ENCODE results near the gene PRDM7.
"Not testable (repeated sequence)": the region's sequence is repeated elsewhere in the genome, so short reads cannot be mapped to it uniquely, and the experiment has no call there.

PRDM7 gene

DNA sequence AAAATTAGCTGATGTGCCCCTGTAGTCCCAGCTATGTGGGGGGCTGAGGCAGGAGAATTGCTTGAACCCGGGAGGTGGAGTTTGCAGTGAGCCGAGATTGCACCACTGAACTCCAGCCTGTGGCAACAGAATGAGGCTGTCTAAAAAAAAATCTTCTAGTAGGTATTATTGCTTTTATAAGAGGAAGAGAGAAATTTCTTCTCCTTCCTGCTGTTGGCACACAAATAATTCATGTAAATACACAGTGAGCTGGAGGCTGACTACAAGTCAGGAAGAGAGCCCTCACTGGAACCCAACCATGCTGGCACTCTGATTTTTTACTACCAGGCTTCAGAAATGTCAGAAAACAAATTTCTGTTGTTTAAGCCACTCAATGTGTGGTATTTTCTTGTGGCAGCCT, 6.7 kb downstream of the PRDM7 start:
- DNase-seq = no peak

DNA sequence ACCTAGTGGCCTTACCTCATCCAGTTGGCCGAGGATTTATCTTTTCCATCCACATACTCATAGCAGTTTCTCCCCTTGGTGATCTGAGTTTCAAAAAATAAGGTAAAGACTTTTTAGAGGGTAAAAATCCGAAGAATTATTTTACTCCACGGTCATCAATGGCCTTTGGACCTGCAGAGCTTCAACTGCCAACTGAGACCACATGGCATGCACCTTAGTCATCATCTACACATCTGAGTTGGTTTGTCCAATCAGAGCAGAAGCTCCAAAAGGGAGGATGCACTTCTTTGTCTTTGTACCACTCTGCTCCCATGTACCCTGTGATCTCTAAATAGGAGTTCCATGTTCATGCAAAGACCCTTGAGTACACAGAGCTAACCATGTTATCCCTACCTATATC, 15.7 kb downstream of the PRDM7 start:
- no peak for DNase-seq

DNA sequence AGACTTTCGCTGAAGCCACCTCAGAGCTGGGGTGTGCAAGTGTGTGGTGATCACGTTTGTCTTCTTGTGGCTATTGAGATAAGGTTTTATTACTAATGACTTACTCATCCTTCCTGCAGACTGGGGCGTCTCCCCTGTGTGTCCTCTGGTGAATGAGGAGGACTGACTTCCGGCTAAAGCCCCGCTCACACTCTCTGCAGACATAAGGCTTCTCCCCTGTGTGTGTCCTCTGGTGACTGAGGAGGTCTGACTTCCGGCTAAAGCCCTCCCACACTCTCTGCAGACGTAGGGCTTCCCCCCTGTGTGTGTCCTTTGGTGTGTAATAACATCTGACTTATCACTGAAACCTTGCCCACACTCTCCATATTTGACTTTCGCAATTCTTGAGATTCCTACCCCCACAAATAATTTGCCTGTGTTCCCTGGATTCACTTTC, 19.4 kb downstream of the PRDM7 start:
- no peak for DNase-seq

DNA sequence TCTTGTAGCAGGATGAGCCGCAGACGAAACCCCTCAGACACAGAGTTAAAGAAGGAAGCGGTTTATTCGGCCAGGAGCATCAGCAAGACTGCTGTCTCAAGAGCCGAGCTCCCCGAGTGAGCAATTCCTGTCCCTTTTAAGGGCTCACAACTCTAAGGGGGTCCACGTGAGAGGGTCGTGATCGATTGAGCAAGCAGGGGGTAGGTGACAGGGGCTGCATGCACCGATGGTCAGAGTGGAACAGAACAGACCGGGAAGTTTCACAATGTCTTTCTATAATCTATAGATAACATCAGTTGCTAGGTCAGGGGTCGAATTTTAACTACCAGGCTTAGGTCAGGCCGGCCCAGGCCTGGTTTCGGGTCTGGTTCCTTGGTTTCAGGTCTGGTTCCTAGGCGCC, 20.6 kb downstream of the PRDM7 start:
- DNase-seq = not testable (repeated sequence)

DNA sequence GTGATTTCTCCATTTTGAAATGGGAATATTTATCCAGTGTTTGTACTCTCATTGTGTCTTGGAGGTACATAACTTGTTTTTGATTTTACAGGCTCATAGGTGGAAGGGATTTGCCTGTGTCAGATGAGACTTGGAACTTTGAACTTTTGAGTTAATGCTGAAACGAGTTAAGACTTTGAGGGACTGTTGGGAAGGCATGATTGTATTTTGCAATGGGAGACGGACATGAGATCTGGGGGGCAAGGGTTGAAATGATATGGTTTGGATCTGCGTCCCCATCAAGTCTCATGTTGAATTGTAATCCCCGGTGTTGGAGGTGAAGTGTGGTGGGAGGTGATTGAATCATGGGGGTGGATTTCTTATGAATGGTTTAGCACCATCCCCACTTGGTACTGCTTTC, 21.8 kb downstream of the PRDM7 start:
- DNase-seq = no peak

DNA sequence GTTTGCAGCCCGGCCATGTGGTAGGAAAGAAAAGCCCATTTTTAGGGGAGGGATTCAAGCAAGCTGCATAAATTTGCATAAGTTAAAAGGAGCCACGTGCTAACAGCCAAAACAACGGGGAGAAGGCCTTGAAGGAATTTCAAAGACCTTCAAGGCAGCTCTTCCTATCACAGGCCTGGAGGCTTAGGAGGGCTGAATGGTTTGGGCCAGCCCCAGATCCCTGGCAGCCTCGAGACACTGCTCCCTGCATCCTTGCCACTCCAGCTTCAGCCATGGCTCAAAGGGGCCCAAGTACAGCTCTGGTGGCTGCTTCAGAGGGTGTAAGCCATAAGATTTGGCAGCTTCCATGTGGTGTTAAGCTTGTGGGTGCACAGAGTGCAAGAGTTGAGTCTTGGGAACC, 22.6 kb downstream of the PRDM7 start:
- no peak for DNase-seq

DNA sequence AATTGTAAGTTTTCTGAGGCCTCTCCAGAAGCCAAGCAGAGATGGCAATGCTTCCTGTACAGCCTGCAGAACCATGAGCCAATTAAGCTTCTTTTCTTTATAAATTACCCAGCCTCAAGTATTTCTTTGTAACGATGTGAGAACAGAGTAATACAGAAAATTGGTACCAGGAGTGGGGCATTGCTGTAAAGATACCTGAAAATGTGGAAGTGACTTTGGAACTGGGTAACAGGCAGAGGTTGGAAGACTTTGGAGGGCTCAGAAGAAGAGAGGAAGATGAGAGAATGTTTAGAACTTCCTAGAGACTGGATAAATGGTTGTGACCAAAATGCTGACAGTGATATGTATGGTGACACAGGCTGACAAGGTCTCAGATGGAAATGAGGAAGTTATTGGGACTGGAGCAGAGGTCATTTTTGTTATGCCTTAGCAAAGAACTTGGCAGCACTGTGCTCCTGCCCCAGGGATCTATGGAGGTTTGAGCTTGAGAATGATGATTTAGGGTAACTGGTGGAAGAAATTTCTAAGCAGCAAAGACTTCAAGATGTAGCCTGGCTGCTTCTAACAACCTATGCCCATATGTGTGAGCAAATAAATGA, 23.1 kb downstream of the PRDM7 start:
- DNase-seq = no peak

DNA sequence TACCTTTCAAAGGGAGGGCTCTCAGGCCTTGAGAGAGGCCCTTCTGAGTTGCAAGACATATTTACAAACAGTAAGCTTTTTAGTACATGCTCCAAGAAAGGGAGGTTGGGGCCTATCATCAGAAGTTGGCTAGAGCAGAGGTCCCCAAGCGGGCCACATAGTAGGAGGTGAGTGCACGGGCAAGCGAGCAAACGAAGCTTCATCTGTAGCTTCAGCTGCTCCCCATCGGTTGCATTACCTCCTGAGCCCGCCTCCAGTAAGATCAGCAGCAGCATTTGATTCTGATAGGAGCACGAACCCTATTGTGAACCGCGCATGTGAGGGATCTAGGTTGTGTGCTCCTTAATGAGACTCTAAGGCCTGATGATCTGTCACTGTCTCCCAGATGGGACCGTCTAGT, 26.2 kb downstream of the PRDM7 start:
- DNase-seq = no peak

DNA sequence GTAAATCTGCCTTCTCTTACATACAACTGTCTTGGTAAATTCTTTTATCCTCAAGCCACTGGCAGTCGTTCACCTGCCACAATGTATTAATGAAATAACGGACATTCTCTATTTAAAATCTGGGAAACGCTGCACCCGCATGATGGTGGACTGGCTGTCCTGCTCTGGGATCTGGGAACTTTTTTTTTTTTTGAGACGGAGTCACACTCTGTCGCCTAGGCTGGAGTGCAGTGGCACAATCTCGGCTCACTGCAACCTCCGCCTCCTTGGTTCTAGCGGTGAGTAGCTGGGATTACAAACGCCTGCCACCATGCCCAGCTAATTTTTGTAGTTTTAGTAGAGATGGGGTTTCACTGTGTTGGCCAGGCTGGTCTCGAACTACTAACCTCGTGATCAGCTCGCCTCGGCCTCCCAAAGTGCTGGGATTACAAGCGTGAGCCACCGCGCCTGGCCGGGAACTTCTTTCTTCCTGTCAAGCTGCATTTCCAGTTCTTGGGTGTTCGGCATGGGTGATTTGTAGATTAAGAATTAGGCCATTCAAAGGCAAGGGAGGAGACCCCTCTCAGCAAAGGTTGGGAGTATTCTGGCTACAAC, 28.3 kb downstream of the PRDM7 start:
- DNase-seq = no peak

DNA sequence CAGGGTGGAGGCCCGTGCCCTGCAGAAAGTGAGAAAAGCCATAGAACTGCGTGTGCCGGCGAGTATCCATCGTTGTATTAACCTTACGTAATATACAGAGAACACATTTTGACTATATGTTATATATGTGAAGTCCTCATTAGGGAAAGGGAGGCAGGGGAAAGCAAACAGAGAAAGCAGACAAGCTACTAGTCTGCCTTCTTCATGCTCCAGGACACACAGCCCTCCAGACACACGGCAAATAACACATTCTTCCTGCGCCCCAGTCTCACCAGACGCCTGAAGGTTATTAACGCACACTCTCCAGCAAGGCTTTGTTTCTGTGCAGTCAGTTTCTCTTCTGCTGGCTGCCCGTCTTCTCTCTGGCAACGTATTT, 28.8 kb downstream of the PRDM7 start:
- no peak for DNase-seq

DNA sequence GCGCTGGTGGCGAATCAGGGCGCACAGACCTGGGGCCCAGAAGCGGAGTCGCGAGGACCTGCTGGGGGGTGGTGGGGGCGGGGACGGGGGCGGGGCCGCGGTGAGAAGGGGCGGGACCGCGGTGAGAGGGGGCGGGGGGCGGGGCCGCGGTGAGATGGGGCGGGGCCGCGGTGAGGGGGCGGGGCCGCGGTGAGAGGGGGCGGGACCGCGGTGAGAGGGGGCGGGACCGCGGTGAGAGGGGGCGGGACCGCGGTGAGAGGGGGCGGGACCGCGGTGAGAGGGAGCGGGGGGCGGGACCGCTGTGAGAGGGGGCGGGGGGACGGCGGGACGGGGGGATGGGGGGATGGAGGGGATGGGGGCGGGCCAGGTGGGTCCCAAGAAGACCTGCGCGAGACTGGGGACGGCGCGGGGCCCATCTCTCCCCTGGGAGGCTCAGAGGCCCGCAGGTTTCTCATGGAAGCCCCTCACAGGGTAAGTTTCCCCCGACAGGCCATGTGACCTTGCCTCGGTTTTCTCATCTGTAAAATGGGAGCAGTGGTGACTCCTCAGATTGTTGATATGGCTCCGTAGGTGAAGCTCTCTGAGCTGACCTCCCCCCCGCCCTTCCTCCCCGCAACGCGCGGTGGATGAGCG, 29.3 kb downstream of the PRDM7 start:
- no peak for DNase-seq

DNA sequence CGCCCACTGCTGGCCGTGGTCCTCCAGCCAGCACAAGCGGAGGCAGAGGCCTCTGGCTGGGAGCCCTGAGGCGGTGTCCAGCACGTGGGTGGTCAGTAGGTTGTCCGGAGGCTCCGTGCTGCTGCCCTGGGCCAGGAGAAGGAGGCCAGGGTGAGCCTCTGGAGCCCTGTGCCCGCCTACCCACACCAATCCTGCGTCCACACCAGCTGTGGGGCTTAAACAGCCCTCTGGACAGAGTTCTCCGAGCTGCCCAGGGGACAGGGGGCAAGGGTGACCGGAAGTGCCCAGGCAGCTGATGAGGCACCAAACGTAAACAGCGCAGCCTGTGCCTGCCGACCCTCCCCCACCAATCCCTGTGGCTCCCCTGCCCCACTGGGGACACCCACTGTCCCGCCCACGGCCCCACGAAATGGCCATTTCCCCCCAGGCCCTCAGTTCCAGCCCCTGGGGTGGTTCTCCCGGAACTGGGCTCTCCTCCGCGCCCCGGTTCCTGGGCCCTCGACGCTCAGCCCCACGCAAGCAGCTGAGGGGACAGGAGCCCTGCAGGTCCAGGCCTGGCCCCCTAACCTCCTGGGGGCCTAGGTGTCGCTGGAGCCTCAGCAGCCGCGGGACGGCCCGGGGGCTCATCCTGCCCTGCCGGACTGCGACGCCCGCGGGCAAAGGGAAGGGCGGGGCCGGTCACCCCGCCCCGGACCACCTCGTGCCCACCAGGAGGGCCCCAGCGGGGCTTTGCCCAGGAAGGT, 30.0 kb downstream of the PRDM7 start:
- DNase-seq = peak; percentile 89

DNA sequence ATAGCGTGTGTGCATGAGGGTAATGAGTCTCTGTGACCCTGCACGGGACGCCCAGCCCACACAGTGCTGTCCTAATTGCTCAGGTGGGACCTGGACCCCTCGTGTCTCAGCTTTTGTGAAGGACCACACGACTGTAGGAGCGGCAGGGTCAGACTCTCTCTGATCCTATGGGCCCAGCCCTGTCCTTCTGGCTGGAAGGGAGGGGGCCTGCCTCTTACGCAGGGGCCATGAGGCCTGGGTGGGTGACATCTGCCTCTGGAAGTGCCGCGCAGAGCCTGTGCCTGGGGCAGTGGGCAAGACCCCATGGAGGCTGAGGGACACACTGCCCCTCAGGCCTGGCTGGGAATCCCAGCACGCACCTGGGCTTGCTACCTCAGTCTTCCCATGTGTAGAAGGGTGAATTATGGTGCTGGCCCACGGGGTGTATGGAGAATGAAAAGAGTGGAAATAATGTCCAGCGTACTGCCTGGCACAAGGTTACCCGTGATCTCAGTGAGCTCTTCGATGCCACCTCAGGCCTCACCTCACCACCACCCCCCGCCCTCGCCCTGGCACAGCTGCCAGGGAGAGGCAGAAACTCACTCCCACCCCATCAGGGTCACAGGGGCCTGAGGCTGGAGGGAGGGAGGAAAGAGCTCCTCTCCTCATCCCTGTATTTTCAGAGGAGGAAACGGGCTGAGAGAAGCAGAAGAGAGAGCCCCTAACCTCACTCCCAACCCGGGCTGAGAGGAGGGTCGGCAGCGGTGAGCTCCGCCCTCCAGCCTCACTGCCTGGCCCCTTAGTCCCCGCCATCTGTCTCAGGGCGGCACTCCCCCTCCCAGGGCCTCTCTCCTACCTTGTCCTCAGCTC, 30.8 kb downstream of the PRDM7 start:
- DNase-seq = no peak

DNA sequence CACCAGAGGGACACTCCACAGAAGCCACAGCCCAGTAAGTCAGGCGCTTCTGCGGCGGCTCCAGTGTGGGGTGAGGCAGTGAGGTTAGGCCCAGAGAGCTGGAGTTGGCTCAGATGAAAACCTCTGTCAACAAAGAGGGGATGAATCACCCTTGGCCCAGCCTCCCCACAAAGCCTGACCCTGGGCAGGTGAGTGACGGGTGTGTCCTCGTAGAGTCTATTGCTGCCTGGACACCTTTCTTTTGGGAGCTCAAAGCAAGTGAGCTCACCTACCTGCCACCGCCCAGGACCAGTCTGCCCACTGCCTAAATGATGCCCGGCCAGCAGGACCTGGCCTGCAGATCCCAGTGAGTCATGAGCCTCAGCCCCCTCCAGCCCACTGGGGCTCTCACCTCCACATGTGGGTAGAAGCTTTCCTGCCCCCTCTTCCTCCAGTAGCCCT, 33.0 kb downstream of the PRDM7 start:
- no peak for DNase-seq

DNA sequence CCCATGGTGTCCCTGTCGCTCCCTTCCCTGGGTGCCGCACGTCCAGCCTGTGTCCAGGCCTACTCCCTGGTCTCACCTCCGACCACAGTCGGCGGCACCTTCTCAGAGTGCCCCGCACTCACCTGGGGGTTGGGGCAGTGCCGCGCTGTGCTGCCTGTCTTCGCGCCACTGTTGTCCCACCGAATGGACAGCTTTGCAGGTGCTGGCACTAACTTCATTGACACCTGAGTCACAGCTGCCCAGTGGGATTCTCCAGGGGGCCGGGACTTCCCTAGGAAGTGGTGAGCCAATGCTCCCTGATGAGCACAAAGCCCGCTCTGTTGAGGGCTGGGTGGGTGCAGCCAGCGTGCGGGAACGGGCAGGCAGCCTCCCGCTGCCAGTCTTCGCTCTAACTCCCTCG, 33.6 kb downstream of the PRDM7 start:
- no peak for DNase-seq

DNA sequence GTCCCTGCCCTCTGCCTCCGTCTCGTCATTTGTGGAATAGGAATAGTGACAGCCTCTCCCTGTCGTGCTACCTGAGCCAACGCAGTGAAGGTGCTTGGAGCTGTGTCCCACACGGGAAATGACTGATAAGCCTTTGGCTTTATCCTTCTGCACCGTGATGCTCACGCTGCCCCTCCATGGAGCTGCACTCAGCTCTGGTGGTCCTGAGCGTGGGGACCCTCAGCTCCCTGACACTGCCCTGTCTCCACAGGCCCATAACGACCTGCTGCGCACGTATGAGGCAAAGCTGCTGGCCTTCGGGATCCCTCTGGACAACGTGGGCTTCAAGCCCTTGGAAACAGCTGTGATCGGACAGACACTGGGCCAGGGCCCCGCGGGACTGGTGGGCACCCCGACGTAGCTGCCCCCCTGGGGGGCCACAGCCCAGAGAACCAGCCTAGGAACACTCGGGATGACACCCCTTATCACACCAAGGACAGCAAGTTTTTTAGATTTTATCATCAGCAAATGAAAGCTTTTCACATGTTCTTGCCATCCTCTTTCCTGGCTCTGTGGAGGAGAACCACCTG, 34.1 kb downstream of the PRDM7 start:
- DNase-seq = no peak

DNA sequence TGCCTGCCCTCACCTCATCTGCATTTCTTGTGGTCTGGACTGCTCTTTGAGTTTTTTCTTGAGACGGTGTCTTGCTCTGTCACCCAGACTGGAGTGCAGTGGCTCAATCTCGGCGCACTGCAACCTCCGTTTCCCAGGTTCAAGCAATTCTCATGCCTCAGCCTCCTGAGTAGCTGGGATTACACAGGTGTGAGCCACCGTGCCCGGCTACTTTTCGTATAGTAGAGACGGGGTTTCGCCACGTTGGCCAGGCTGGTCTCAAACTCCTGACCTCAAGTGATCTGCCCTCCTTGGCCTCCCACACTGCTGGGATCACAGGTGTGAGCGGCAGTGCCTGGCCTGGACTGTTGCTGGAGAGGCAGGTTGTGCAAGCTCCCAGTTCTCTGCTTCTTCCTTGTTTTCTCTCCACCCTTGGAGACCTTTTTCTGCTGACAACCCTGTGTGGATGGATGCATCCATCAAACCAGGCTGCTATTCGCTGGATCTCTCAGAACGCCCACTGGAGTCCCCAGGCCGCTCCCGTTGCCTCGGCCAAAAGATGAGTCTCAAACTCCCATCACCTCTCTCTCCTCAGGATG, 35.1 kb downstream of the PRDM7 start:
- DNase-seq = no peak

DNA sequence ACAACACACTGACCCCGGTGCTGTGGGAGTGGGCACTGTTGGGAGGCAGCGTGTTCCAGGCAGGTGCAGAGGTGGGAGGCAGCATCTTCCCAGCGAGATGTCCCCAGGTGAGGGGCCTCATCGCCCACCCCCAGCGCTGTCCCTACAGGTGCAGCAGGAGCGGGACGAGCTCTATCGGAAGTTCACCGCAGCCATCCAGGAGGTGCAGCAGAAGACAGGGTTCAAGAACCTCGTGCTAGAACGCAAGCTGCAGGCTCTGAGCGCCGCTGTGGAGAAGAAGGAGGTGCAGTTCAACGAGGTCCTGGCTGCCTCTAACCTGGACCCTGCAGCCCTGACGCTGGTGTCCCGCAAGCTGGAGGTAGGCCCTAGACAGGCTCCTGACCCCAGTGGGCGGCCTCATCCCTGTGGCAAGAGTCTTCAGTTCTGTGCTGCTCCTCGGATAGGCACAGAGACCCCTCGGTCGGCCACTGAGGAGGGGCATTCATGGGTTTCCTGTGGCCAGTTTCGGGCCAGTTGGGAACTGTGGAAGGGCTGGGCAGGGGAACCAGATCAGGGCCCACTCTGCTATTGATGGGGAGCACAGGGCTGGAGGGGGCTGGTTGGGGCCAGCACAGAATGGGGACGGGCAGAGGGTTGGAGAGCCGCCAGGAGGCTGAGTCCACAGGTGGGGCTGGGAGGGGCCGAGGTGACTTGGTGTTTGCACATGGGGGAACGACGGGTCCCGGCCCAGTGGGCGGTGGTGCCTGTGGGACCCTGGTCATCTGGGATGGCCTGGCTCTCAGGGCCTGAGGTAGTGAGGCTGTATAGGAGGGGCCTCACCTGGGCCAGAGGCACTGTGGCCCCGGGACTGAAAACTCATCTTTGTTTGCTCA, 36.7 kb downstream of the PRDM7 start:
- no peak for DNase-seq

DNA sequence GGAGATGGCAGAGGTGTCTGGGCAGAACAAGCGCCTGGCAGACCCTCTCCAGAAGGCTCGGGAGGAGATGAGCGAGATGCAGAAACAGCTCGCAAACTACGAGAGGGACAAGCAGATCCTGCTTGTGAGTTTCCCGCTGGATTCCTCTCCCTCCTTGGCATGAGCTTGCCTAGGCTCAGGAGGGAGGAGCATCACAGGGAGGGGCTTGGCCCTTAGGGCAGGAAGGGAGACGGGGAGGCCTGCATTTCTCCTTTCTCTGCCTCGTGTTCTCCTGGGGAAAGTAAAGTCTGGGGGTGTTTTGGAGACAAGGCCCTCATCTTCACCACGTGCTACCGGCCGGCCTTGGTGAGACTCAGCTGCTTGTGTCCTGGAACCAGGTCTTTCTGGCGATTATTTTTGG, 39.9 kb downstream of the PRDM7 start:
- DNase-seq = no peak

DNA sequence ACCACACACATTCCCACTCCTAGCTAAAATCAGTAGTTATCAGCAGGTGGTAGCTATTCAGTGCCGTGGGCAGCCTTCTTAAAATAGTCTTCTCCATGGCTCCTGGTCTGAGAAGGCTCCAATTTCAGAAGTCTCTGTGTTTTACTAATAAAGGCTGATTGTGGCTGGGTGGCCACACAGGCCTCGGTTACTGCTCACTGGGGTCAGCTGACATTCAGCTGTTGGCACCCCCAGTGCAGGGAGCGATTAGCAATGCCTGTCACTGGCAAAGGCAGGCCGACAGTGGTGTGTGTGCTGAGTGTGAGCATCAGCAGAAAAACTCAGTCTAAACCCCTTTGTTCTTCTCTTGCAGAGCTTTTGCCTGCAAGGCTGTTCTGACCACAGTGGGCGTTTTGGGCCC, 41.2 kb downstream of the PRDM7 start:
- no peak for DNase-seq

DNA sequence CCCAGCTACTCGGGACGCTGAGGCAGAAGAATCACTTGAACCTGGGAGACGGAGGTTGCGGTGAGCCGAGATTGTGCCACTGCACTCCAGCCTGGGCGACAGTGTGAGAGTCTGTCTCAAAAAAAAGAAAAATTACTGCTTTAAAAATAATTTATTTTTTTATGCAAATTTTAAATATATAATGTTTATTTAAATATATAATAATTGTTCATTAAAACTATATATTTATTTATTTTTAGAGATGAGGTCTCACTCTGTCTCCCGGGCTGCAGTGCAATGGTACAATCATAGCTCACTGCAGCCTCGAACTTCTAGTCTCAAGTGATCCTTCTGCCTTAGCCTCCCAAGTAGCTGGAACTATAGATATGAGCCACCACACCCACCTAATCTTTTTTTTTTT, 42.6 kb downstream of the PRDM7 start:
- DNase-seq = no peak

All from islet precursor cell (in vitro differentiated cells).